Activated CD4-positive, alpha-beta T cell treated with anti-CD3 and anti-CD28 coated beads, Interleukin-2, Interleukin-6, amounts not matched to agents 100 ng/mL and 50 ng/mL, durations not matched to agents 16 hours and 8 hours (primary cell): ENCODE results near the gene WRAP53.

ENCODE experiments used
- DNase-seq: peaks from one replicate; pipeline ENCODE4 v3.0.0-alpha.2; 2020

The WRAP53 gene

DNA sequence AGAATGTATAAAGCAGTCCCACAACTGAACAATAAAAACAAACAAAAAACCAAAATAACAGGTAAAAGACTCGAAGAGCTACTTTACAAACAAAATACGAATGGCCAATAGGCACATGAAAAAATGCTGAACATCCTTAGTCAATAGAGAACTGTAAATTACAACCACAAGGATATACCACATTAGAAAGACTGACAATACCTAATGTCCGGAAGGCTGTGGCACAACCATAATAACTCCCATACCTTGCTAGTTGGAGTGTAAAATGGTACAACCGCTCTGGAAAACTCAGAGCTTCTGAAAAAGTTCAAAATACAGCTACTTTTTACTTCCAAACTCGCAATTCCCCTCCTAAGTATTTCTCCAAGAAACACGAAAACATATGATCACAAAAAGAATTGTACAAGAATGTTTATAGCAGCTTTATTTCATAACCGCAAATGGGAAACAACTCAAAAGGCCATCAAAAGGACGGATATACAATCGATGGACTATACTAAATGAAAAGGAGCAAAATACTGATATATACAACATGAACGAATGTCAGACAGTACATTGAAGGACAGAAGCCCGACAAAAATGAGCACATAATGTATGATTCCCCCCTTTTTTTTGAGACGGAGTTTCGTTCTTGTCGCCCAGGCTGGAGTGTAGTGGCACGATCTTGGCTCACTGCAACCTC is 3.3 kb upstream of the WRAP53 start:
- no peak for DNase-seq

DNA sequence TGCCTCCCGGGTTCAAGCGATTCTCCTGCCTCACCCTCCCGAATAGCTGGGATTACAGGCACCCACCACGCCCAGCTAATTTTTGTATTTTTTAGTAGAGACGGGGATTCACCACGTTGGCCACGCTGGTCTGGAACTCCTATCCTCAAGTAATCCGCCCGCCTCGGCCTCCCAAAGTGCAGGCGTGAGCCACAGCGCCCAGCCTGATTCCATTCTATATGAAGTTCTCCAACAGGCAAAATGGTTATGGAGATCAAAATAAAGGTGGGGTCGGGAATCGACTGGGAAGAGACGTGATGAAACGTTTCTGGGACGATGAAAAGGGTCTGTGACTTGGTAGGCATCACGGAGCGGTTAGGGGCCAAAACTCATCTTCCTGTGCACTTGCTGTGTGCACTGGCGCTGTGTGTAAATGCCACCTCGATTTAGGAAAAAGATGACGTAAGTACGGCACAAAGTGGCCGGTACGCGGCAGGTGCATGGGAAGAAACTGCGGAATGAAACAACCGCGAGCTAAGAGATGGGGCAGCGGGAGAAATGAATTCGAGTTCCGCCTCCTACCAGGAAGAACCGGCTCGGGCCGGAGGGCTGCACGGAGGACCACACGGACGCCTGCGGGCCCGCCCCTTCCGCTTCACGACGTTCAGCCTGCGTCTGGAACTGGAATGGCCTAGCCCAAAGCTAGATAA is 2.6 kb upstream of the WRAP53 start:
- DNase-seq: peak; percentile 94

DNA sequence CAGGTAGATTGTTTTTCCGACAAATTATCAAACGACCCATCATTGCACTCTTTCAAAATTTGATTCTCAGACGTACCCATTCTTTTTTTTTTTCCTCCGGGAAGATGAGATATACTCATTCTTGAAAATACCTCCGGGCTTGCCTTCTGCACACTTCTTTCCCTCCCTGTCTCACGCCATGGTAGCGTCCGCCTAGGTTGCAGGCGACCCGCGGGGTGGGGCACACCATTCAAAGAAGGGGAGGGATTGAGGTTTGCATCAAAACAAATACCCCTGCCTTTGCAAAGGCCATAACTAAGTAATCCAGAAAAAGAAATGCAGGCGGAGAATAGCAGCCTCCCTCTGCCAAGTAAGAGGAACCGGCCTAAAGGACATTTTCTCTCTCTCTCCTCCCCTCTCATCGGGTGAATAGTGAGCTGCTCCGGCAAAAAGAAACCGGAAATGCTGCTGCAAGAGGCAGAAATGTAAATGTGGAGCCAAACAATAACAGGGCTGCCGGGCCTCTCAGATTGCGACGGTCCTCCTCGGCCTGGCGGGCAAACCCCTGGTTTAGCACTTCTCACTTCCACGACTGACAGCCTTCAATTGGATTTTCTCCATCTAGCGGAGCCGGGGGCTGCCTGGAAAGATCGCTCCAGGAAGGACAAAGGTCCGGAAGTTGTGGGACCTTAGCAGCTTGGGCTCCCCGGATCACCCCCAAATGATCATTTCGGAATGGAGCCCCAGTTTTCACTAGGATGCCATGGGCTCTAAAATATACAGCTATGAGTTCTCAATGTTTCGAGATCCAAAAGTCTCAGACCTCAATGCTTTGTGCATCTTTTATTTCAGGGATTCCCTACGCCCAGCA is 1.8 kb upstream of the WRAP53 start:
- DNase-seq: peak; percentile 84

DNA sequence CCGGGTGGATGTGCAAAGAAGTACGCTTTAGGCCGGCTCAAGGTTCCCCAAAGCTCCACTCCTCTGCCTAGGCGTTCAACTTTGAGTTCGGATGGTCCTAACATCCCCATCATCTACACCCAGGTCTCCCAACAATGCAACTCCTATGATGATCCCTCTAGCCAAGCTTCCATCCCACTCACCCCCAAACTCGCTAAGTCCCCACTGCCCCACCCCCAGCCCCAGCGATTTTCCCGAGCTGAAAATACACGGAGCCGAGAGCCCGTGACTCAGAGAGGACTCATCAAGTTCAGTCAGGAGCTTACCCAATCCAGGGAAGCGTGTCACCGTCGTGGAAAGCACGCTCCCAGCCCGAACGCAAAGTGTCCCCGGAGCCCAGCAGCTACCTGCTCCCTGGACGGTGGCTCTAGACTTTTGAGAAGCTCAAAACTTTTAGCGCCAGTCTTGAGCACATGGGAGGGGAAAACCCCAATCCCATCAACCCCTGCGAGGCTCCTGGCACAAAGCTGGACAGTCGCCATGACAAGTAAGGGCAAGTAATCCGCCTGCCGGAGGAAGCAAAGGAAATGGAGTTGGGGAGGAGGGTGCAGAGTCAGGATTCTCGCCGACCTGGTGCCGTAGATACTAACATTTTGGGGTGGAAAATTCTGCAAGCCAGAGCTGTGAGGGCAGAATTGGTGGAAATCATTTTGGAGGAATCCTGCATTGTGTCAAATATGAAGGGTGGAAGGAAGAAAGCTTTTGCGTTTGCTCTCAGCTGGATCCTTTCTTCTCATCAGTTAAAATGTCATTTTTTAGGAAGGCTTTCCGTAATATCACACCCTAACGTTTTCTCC is 987 bp upstream of the WRAP53 start, which contains the start of gene TP53:
Gene TP53 (minus strand): TSS at position 419 of the 836 bp plus-strand sequence. CDS start 10,896 bp downstream, outside the sequence.
- peak; percentile 95 for DNase-seq

DNA sequence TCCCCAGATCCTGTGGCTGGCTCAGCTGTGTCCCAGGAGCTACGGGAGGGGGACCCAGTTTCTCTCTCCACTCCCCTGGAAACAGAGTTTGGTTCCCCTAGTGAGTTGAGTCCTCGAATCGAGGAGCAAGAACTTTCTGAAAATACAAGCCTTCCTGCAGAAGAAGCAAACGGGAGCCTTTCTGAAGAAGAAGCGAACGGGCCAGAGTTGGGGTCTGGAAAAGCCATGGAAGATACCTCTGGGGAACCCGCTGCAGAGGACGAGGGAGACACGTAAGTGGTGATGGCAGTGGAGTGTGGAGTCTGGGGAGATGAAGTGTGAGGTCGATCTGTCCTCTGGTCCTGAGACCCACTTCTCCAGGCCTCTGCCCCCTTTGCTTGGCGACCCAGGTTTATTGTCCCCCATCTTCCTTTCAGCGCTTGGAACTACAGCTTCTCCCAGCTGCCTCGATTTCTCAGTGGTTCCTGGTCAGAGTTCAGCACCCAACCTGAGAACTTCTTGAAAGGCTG is 585 bp downstream of the WRAP53 start:
- DNase-seq: no peak

DNA sequence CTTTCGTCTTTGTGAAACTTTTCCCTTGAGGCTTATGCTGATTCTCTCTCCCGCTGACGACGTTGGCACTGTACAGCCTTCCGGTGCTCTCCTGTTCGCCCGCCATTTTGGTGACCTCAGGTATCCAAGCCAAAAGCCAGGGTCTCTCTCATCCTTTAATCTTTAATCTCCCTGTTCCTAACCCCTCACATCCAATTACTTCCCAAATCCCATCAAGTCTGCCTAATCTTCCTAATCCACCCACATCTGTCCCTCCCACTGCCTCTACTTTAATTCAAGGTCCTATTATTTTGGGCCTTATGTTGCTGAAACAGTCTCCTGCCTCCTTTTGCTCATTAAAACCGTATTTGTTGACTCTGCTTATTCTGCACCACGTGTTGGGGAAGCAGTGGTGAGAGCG is 7.3 kb downstream of the WRAP53 start:
- DNase-seq: no peak

DNA sequence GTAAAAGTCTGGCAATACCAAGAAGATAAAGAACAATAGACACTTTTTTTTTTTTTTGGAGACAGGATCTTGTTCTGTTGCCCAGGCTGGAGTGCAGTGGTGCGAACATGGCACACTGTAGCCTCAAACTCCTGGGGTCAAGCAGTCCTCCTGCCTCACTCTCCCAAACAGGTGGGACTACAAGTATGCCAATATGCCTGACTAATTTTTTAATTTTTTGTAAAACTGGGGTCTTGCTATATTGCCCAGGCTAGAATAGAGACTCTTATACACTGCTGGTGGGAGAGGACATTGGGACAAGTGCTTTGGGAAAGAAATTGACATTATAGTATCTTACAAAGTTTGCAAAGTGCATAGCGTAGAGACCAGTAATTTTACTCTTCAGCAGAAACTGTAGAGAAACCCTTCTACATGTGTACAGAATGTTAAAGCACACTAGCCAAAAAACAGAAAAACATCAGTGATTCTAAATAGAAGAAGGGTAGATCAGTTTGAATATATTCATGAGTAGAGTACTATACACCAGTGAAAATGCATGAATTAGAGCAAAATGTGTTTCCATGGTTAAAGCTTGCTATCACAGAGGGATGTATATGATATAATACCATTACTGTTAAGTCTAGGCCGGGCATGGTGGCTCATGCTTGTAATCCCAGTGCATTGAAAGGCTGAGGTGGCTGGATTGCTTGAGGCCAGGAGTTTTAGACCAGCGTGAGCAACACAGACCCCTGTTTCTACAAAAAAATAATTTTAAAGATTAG is 9.7 kb downstream of the WRAP53 start:
- no peak for DNase-seq

DNA sequence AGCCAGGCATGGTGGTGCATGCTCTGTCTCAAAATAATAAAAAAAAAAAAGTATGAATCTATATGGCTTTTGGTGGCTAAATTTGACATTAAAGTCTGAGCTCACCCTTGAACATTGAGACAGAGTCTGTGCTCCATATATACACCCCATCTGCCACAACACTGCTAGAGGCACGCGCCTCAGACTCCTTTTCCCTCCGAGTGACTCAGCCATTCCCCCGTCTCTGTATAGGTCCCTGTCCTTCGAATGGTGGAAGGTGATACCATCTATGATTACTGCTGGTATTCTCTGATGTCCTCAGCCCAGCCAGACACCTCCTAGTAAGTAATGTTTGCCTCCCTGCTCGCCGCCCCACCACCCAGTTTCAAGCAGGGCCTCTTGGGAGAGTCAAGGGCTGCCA is 12.2 kb downstream of the WRAP53 start:
- no peak for DNase-seq

DNA sequence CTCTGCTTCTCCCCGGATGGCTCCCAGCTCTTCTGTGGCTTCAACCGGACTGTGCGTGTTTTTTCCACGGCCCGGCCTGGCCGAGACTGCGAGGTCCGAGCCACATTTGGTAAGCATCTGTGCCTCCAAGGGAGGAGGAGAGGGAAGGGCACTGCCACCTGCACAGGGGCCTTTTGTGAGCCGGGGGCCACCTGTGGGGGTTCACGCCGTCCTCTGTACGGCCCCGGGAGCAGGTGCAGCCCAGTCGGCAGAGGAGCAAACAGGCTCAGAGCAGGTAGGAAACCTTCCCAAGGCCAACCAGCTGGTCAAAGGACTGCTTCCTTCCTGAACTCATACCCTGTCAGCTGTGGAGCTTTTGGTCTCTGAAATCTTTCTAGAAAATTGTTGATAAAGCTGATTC is 13.4 kb downstream of the WRAP53 start:
- no peak for DNase-seq

DNA sequence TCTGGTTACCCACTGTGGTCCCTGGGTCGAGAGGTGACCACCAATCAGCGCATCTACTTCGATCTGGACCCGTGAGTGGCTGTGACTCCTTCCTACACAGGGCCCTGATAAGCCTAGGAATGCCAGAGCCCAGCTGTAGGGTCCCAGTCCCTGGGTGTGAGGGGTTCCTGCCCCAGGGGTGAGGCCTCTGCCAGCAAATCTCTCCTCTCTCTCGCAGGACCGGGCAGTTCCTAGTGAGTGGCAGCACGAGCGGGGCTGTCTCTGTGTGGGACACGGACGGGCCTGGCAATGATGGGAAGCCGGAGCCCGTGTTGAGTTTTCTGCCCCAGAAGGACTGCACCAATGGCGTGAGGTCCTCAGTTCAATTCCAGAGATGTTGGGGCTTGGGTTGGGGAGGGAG is 14.5 kb downstream of the WRAP53 start:
- no peak for DNase-seq

DNA sequence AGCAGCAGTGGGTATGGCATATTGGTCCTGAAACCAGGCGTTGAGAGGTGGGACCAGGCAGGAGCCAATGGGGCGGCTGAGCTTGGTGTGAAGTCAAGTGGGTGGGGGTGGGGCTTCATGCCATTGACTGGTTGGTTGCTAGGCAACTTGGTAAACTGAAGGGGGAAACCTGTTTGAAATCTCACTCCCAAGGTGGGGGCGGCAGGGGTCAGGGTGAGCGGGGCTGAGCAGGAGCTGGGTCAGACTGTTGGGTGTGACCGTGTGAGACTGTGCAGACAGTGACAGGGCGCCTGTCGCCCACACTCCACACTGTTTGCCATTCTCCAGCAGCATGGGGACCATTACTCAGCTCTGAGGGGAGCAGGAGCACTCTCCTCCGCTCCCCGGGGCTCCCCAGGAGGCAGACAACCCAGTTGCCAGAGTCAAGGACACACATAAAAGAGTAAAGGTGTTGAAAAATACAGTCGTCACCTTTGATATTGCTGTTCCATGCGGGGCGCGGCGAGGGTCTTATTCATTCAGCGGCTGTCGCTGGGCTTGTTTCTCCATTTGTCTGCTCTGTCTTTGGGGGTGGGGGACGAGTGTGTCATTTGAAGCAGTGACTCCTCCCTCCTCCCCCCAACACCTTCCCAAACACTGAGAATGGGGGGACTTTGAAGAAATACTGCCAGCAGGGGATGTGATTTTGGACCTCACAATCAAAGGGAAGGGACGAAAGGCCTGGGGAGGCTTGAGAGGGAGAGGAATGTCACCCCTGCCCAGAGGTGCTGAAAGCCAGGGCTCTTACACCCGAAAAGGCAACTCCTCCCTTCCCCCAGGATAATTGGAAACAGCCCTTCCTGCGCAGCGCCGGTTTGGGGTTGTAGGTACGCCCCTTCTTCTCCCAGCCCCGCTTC is 15.6 kb downstream of the WRAP53 start:
- DNase-seq: no peak

DNA sequence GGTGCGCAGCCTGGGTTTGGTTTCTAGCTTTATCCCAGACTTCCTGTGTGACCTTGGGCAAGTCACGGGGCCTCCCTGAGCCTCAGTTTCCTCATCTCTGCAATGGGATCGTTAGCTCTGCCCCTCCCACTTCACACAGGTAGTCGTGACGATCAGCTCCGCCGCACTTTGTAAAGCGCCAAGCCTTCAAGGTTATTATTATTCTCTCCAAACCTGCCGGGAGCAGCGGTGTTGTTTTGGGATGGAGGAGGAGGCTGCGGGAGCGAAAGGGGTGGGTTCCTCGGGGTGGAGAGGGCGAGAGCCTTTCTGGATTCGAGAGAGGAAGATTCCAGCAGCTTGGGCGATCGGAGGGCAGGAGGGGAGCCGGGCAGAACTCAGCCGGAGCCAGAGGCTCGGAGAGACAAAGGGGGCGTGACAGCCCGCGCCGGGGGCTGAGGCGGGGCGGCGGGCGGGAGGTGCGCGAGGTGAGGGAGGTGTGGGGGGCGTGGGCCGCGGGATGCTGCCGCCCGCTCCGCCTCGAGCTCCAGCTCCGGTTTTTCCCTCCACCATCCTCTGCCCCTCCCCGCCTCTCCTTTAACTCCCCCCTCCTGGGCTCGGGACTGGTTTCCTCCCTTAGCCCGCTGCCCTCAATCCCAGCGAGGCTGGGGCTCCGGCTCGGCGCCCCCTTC is 16.5 kb downstream of the WRAP53 start, which contains the start of gene EFNB3:
Gene EFNB3 (plus strand): TSS at position 602 of the 668 bp plus-strand sequence. CDS start 397 bp downstream, outside the sequence.
- DNase-seq: no peak

DNA sequence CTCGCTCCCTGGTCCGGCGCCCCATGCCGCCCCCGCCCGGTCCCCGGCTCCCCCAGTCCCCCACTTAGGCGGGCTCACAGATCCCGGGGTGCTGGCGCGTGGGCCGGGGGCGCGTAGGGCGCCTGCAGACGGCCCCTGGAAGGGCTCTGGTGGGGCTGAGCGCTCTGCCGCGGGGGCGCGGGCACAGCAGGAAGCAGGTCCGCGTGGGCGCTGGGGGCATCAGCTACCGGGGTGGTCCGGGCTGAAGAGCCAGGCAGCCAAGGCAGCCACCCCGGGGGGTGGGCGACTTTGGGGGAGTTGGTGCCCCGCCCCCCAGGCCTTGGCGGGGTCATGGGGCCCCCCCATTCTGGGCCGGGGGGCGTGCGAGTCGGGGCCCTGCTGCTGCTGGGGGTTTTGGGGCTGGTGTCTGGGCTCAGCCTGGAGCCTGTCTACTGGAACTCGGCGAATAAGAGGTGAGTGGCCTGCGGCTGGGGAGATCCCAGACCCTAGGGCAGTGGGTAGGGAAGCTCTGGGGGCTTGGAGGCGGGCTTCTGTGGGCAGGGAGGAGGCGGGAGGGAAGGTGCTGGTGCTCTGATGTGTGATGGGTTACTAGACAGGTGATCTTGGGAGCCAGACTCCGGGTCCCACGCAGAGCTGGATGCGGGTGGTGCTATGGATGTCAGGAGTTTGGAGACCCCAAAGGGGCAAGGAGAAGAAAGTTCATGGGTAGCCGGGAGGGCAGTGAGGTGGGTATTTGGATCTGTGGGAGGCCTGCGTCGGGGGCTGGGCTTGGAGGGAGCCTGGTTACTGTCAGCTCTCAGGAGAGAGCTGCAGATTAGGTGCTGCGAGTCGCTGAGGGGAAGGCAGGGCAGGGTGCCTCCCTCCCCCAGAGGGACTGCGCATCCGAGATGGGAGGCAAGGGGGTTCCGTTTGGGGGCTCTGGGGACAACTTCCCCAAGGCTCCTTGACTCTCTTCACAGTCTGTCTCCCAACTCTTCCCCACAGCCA is 17.3 kb downstream of the WRAP53 start:
- DNase-seq: no peak

DNA sequence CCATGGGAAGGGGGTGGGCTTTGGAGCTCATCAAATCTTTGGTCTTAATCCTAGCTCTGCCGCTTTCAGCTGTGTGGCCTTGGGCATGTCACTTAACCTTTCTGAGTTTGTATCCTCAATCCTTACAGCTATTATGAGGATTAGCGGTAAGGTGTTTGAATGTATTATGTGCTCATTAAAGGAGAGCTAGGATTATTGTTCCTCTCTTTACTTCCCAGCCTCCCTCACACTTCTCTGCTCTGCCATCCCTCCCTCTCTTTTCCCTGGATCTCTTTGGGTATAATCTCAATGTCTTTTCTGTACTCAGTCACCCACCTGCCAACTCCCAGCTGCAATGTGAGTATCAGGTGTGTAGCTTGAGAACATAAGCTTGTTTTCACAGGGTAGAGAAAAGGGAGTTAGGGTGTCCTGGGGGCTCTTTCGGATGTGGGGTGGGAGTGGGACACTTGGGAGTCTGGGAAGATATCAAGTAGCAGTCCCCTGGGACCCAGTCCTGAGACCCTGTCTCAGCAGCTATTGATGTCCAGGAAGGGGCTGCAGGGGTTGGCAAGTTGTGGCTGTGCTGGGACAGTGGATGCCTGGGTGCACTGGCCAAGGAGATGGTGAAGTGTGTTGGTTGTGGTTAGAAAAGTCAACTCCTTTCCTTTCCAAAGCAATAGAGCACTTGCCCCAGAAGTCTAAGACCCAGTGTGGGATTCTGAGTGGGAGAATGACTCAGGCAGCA is 18.5 kb downstream of the WRAP53 start:
- no peak for DNase-seq

DNA sequence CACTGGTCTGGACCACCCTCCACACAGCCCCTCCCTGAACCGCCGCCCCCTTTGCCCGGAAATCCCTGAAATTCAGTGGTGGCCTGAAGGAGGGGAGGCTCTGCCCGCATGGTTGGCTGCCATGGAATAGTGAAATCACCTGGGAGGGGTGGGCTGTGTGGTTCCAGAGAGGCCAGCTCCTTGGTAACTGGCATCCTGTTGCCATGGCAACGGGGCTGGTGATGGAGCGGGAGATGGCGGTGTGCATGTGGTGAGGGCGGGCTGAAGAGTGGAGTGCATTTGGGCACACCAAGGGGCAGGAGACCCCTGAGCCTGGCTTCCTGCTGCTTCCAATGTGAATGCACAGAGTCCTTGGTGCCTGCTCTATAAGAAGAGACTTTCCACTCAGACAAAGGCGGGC is 19.2 kb downstream of the WRAP53 start:
- DNase-seq: no peak

DNA sequence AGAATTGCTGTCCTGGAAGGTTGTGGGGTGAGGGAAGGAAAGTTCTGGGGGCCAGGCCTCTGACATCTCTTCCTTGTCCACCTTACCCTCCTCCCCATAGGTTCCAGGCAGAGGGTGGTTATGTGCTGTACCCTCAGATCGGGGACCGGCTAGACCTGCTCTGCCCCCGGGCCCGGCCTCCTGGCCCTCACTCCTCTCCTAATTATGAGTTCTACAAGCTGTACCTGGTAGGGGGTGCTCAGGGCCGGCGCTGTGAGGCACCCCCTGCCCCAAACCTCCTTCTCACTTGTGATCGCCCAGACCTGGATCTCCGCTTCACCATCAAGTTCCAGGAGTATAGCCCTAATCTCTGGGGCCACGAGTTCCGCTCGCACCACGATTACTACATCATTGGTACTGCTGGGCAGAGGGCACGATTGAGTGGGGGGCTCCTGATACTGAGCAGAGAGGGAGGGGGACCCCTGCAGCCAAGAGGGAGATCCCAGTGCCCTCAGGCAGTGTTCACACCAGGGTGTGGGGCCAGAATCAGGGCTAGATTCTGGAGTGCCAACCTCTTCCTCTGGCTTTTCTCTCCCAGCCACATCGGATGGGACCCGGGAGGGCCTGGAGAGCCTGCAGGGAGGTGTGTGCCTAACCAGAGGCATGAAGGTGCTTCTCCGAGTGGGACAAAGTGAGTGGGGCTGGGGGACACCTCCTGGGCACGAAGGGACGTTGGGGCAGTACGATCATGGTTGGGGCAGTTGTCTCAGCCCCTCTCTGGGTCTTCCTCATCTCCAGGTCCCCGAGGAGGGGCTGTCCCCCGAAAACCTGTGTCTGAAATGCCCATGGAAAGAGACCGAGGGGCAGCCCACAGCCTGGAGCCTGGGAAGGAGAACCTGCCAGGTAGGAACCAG is 19.8 kb downstream of the WRAP53 start:
- no peak for DNase-seq

DNA sequence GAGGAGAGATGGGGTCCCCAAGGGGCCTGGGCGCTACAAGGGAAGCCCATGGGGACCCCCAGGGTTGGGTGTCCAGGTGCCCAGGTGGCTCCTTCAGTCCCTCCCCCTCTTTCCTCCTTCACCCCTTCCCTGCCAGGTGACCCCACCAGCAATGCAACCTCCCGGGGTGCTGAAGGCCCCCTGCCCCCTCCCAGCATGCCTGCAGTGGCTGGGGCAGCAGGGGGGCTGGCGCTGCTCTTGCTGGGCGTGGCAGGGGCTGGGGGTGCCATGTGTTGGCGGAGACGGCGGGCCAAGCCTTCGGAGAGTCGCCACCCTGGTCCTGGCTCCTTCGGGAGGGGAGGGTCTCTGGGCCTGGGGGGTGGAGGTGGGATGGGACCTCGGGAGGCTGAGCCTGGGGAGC is 20.8 kb downstream of the WRAP53 start:
- DNase-seq: no peak
